ENCODE data around the gene HYDIN.

DNA sequence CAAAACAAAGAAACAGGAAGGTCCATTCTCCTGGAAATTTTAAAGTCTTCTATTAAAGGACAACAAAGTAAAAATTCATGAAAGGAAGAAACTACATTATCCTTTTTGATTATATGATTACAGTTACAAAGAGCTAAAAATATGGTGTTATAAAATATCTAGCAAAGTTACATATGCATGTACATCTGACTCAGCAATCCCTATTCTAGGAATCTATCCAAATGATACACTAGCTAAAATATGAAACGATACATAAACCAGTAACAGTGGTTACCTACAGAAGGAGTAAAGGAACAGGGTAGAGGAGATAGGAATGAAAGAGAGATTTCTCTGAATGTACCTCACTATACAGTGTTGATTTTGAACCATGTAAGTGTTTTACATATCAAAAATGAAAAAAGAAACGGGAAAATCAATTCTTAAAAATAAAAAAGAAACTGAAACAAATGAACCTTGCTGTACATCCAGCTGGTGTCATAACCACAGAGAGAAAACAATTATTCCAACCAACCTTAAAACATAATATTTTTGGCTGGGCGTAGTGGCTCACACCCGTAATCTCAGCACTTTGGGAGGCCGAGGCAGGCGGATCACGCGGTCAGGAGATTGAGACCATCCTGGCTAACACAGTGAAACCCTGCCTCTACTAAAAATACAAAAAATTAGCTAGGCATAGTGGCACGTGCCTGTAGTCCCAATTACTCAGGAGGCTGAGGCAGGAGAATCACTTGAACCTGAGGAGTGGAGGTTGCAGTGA lies 41.4 kb downstream of the HYDIN start:
- TF ChIP-seq, protein P1, sequence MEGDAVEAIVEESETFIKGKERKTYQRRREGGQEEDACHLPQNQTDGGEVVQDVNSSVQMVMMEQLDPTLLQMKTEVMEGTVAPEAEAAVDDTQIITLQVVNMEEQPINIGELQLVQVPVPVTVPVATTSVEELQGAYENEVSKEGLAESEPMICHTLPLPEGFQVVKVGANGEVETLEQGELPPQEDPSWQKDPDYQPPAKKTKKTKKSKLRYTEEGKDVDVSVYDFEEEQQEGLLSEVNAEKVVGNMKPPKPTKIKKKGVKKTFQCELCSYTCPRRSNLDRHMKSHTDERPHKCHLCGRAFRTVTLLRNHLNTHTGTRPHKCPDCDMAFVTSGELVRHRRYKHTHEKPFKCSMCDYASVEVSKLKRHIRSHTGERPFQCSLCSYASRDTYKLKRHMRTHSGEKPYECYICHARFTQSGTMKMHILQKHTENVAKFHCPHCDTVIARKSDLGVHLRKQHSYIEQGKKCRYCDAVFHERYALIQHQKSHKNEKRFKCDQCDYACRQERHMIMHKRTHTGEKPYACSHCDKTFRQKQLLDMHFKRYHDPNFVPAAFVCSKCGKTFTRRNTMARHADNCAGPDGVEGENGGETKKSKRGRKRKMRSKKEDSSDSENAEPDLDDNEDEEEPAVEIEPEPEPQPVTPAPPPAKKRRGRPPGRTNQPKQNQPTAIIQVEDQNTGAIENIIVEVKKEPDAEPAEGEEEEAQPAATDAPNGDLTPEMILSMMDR (IDR thresholded peaks at IDR 0.05; ENCODE audit: low read depth, low read length) = no peak
- TF ChIP-seq EZH2phosphoT487 (IDR thresholded peaks at IDR 0.05; ENCODE audit: low read depth) = no peak

All from OCI-LY3 (cell line).